ENCODE data around the gene MIDN.

The MIDN gene

DNA sequence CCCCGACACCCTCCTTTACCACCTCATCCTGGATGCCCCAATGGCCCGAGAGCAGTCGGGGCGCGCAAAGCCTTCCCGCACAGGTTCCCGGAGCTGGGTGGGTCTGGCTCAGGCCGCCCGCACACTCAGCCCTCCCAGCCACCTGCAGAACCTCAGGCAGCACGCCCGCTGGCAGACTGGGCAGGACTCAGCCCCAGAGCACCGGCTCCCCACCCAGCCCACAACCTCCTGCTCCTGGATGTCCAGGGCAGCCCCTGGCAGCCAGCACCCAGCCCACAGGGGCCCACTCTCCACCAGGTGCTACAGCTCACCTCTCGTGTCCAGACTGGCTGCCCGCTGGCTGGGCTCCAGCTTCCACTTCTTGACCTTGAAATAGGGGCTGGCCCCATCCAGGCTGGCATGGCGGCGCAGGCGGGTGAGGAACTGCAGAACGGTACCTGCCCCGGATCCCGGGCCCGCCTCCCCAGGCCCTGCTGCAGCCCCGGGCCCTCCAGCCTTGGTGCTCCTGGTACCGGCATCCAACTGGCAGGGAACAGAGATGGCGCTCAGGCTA lies 15.2 kb upstream of the MIDN start:
- no peak for DNase-seq (ENCODE audit: low read depth)

DNA sequence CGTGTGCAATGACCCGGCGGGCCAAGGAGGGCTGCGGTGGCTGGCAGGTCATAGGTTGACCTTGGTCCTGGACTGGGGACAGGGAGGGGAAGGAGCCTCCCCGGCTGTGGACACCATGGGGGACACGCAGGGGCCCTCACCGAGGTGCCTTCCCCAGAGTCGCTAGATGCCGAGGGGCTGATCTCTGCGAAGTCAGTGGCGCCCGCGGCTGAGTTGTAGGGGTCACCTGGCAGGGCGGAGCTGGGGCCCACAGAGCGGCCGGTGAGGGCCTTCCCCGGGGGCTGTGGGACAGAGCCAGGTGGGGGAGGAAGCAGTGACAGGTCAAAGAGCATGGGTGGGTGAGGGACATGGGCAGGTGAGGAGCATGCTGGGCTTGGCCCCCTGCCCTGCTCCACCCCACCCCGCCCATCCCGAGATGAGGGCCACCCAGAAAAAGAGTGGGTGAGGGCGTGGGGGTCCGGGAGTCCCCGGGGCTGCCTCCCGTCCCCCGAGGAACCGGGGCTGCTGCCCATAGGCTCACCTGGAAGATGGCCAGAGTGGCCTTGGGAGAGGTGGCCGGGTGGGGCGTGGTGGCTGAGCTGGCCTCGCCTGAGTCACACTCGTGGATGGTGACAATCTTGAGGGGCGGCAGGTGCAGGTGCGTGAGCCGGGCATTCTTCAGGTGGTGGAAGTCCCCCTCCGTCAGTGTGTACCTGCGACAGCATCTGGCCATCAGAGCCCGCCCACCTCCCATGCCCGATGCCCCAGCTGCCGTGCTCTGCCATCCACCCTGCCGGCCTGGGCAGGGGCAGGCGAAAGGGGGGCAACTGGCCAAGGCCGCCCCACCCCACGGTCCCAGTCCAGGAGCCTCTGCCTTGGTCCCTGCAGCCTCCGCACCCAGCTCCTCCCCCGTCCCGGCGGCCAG lies 14.1 kb upstream of the MIDN start:
- DNase-seq (ENCODE audit: low read depth): no peak

DNA sequence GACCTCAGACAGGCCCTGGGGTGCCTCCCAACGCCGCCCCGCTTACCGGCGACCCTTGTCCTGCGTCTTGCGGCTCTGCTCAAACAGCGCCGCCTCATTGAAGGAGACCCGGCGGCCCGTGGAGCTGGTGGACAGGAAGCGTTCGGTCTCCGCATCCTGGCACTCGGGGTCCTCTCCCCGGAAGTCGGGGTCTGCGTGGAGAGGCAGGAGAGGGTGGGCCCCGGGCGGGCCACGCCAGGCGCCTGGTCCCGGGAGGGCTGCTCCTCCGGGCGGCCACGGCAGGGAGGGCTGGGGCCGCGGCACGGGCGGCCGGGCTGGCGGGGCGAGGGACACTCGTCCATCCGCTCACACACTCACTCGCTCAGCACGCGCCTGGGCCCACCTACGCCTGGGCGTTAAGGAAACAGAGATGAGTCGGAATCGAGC lies 13.4 kb upstream of the MIDN start:
- DNase-seq (ENCODE audit: low read depth): no peak

DNA sequence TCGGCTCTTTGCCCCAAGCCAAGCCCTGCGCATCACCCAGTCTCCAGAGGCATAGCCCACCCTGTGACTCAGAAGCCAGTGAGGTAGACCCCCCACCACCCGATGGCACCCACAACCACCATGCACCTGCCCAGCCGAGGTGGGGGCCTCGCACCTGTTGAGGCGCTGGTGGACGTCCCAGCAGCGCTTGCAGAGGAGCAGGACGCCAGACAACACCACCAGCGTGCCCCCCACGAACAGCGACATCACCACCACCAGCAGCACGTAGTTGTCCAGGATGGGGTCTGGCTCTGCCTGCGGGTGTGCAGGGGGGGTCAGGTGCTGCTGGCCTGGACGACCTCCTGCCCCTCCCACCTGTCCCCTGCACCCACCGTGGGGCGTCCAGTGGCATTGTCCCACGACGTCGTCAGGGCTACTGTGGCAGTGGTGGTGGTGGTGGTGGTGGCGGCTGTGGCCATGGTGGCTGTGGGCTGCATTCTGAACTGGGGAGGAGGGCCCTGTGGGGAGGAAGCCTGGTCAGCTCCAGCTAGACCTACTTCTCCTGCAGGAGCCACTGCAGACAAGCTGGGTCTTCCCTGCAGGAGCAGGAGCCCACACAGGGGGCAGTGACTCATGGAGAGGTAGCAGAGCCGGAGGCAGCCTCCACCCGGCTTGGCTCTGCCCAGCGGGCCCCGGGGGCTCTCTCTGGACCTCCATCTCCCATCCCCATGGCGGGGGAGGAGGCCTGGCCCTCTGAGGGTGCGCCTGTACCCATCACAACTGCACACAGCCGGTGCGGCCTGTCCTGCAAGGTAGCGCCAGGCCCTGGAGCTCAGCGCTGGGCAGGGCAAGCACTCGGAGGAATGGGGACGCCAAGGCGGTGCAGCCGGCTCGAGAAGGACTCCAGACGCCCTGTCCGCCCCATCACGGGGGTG lies 12.5 kb upstream of the MIDN start:
- no peak for DNase-seq (ENCODE audit: low read depth)

DNA sequence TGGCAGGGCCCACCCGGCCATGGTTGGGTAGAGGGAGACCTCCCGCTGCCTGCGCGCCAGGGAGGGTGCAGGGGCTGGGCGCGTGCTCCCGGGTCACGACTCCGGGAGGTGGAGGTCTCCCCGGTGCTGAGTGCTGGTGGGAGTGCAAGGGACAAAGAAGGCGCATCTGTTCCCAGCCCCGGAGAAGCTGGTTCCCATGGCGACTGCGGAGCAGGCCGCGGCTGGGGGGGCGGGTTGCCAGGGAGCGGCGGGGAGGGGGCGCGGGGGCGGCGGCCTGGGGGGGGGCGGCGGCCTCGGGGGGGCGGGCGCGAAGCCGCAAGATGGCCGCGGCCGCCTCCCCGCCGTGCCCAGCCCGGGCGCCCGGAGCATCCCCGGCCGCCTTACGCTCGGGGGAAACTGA lies 11.8 kb upstream of the MIDN start:
- DNase-seq (ENCODE audit: low read depth): no peak

DNA sequence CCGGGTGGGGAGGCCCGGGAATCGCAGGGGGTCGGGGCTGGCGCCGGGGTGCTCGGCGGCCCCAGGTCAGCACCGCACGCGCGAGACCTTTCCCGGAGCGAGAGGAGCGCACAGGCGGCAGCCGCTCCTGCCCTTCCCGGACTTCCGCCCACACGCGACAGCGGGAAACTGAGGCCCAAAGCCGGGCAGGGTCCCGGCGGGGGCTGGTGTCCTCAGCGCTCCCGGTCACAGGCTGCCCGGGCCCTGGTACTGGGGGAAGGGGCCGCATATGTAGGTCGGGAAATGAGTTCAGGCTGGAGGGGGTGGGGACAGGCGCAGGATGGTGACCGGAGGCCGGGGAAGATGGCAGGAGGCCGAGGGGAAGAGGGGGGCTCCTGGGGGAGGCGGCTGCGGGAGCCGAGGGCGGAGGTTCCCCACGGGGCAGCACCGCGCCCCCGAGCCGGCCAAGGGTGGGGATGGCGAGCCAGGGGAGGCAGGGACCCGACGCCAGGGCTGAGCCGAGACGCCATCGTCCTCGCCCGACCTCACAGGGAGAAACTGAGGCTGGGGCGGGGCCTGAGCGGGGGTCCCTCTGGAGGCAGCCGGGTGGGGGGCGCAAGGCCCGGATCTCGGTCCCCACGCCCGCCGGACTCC lies 11.2 kb upstream of the MIDN start:
- no peak for DNase-seq (ENCODE audit: low read depth)

DNA sequence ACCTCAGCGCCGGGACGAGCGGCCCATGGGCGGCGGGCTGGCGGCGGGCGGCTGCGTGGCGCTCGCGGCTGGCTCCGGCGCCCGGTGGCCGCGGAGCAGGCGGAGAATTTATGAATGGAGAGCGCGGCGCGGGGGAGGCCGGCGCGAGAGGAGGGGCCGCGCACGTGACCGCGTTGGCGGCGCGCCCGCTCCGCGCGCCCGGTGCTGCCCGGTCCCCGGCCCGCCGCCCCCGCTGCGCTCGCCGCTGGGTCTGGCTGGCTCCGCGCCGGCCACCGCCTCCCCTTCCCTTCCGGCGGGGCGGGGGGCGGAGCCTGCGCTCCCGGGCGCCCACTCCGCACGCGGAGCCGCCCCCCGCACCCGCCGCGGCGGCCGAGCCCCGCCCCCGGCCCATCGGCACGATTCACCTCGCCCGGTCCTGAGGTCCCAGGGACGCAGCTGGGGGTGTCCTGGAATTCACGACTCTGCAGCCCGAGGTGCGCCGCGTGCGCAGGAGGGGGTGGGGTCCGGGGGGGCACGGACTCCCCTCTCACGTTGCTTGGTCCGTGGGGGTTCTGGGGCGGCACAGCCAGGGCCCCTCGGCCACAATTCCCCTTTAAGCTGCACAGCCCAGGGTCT lies 10.5 kb upstream of the MIDN start, which contains the start of gene CBARP:
TSS of gene CBARP (minus strand) at position 252 of the 615 bp plus-strand sequence. CDS start 1,905 bp downstream, outside the sequence.
- DNase-seq (ENCODE audit: low read depth): no peak

DNA sequence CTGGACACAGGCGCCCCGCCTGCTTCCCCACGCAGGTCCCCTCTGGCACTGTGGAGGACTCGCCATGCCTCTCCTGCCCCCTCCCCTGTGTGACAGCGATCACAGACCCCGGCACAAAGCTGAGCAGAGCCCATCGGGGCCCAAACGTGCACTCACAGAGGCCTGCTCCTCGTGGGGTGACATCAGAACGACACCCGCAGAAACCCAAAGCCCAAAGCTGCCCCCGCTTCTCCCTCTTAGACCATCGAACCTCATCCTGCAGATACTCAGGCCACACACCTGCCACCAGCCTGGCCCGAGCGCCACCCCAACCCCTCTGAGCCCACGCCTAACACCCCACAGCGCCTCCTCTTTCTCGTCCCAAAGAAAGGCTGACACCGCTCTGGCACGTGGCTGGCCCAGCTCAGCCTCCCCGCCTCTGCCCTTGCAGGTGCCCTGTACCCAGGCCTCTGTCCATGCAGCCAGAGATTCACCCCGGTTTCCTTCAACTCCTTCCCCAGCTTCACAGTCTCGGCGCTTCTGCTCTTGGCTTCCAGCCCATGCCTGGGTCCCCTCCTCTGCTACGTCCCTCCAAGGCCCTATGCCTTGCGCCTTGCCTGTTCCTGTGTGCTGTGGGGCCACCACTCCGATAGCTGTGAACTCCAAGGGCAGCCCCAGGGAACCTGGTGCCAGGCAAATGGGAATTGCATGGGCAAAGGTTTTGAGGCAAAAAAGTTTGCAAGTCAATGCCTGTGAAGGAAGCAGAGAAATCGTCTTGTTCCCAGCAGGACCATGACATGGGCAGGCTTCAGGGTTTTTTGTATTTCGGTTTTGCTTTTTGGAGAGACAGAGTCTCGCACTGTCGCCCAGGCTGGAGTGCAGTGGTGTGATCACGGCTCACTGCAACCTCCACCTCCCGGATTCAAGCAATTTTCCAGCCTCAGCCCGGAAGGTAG lies 9.7 kb upstream of the MIDN start:
- no peak for DNase-seq (ENCODE audit: low read depth)

DNA sequence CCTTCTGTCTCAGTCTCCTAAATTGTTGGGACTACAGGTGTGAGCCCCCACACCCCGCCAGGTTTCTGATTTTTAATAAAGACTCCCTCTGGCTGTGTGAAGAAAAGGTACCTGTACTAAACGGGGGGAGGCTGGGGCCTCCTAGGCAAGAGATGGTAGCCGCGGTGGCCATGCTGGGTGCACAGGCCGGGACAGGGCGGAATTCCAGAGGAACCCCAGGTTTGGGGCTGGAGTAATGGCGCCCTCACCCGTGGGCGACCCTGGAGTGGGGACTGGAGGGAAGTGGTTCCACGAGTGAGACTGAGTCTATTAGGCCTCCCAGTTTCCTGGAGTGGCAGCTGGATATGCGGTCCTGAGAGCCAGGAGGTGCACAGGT lies 9.0 kb upstream of the MIDN start:
- no peak for DNase-seq (ENCODE audit: low read depth)

DNA sequence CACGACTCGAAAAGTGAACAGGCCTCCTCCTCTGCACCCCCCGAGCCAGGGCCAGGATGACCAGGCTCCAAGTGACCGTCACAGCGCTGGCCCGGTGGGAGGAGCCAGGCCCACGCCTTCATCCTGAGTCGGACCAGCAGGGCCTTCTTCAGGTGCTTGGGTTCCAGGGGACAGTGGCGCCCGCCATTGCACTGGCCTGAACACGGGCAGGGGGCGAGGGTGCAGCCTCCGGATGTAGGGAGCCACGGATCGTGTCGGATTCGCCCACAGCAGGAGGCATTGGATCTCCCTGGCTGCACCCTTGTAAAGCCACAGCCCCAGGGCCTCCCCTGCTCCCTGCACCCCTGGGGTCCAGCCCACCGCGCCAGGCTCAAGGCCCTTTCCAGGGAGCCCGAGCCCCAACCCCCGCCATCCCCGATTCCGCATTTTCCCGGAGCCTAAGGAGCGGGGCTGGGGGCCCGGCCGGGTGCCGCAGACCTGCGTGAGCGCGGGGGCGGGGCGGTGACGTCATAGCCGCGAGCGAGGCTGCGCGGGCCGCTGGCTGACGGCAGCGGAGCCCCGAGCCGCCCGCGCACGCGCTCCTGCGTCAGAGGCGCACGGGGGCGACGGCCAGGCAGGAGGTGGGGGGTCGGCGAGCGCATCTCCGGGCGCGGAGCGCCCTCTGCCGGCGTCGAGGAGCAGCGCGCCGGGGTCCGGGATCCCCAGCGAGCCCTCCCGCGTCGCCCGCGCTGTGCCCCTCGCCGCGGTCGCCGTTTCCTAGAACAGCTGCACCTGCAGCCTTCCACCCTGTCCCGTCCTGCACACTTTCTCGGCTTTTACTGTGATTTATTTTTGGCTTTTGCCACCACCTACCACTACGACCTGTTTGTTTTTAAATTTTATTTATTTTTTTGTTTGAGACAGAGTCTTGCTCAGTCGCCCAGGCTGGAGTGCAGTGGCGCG lies 8.3 kb upstream of the MIDN start:
- peak; percentile 91 for DNase-seq (ENCODE audit: low read depth)

DNA sequence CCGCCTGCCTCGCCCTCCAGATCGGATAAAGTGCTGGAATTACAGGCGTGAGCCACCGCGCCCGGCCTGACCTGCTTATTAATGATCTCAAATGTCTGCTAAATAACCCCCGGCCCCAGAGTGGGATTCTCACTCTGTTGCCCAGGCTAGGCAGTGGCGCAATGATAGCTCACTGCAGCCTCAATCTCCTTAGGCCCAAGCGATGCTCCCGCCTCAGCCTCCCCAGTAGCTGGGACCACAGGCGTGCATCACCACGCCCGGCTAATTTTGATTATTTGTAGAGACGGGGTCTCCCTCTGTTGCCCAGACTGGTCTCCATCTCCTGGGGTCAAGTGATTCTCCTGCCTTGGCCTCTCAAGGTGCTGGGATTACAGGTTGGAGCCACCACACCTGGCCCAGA lies 7.5 kb upstream of the MIDN start:
- no peak for DNase-seq (ENCODE audit: low read depth)

DNA sequence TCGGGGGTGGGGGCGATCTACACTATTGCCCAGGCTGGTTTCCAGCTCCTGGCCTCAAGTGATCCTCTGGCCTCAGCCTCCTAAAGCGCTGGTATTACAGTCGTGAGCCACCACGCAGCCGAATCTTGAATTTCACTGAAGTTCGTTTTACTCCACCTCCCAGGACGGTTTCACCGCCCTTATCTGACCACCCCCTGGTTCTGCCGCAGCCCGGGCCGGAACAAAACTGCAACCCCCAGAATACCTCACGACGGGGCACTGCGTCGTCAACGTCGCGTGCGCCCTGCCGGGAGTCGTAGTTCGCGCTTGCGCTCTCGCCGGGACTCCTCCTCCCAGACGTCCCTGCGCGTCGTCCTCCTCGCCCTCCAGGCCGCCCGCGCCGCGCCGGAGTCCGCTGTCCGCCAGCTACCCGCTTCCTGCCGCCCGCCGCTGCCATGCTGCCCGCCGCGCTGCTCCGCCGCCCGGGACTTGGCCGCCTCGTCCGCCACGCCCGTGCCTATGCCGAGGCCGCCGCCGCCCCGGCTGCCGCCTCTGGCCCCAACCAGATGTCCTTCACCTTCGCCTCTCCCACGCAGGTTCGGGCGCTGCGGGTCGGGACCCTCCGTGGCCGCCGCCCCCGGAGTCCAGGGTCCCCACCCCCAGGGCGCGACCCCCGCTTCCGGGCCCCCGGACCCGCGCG lies 6.8 kb upstream of the MIDN start, which contains the start of gene ATP5F1D:
TSS of gene ATP5F1D (plus strand) at position 335 of the 679 bp plus-strand sequence. CDS start at position 435, 100 bp downstream.
- peak; percentile 89 for DNase-seq (ENCODE audit: low read depth)

DNA sequence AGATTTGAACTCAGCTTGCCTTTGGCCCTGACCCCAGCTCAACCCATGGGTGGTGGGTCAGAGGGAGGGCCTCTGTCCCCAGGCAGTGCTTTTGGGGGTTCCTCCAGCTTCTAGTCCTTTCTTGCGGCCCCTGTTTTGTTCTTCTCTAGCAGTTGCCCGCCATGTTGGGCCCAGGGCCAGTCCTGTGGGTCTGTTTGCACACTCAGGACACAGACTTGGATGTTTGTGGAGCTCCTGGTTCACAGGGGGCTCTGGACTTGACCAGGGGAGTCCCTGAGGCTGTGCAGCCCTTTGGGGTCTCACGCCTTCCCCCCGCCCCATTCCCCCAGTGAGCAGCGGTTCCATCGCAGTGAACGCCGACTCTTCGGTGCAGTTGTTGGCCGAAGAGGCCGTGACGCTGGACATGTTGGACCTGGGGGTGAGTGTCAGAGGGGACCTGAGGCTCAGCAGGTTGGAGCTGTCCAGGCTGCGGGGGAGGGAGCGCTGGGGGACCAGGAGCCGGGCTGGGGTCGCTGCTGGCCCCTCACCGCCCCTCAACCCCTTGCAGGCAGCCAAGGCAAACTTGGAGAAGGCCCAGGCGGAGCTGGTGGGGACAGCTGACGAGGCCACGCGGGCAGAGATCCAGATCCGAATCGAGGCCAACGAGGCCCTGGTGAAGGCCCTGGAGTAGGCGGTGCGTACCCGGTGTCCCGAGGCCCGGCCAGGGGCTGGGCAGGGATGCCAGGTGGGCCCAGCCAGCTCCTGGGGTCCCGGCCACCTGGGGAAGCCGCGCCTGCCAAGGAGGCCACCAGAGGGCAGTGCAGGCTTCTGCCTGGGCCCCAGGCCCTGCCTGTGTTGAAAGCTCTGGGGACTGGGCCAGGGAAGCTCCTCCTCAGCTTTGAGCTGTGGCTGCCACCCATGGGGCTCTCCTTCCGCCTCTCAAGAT lies 4.4 kb upstream of the MIDN start:
- DNase-seq (ENCODE audit: low read depth): no peak

DNA sequence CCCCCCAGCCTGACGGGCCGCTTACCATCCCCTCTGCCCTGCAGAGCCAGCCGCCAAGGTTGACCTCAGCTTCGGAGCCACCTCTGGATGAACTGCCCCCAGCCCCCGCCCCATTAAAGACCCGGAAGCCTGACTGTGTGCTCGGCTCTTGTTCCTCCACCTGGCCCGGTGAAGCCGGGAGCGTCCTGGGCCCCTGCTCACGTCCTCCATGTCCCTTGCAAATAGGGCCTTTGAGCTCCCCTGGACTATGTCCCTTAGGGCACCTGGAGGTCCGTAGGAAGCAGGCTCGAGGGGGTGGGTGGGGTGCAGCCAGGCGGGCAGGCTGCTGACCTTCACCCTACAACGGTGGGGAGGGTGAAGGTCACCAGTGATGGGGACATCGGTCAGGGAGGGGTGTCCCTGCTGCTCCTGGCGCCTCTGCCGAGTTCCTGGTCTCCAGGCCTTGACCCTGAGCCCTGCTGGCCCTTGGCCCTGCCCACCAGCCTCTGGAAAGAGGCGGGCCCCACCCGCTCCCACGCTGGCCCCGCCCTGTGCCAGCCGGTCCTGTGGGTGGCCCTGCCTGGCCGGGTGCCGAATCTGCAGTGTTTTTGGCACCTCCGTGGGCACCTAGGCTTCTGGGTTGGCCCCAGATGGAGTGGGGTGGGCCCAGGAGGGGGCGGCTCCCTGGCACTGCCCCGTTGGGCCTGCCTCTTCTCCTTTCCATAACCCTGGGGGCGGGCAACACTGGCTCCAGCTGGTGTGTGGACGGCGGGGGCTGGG lies 3.5 kb upstream of the MIDN start:
- DNase-seq (ENCODE audit: low read depth): no peak

DNA sequence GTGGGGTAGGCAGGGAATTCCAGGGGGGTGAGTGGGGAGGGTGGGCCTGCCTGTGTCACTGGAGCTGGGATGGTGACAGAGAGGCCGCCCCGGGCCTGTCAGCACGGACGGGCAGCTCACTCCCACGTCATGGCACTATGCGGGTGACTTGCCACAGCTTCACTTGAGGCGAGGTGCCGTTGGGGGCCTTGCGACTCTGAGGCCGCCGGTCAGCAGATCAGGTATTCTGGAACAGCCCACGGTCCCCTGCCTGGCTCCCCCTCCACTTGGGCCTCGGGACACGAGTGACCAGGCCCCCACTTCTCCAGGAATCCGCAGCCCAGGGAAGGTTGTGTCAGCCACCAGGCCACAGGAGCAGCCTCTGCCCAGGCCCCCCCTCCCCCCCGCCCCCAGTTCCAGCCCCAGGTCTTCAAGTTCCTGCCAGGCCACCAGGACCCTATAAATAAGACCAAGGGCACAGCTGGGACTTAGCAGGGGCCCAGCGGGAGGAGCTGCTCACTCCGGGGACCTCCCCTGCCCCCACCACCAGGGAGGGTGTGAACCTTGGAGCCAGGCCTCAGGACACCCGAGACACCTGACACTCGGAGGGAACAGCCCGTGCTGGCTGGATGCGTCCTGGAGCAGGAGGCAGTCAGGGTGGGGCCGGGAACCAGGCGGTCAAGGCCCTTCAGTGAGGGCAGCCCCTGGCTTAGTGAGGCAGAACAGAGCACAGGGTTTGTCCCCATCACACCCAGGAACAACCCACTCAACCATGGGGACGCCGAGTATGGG lies 2.7 kb upstream of the MIDN start:
- no peak for DNase-seq (ENCODE audit: low read depth)
